Body of pancreas (tissue), 4 donors: ENCODE measurements around the gene AJAP1. TPM values are rescaled to one million over a fixed set of nuclear protein-coding genes. Genes with fewer than 3 reads are reported as not detected.

Experiments used
- ATAC-seq: fragments of 150-250 bp; one replicate; pipeline ENCODE4 v1.9.1; 2016
- DNase-seq, 4 donors: peaks; one replicate each; pipeline ENCODE4 v3.0.0-alpha.2; 2019
- H3K27ac ChIP-seq, 4 donors: fragments of 200-600 bp; sonication (generic); 1 replicate in 3 of 4; 2 replicates in 1 of 4; pipeline versions ENCODE4 v1.5.1 to v1.6.1; 2016 to 2019; ENCODE audit warnings: mild to moderate bottlenecking in 1 of 4, mixed read lengths in 1 of 4, moderate library complexity in 1 of 4
- H3K27me3 ChIP-seq, 2 donors: fragments of 200-600 bp; sonication (generic); one replicate each; pipeline ENCODE4 v1.6.0; 2016; ENCODE audit warnings: mild to moderate bottlenecking in 1 of 2
- H3K36me3 ChIP-seq, 2 donors: fragments of 200-600 bp; sonication (generic); replicated peaks in 1 of 2; 2 replicates each; pipeline ENCODE4 v1.5.1; 2016; ENCODE audit warnings: low read depth in 2 of 2; ENCODE audit not compliant: insufficient read depth in 1 of 2
- H3K4me1 ChIP-seq: fragments of 200-600 bp; sonication (generic); one replicate; pipeline ENCODE4 v1.6.0; 2016
- H3K4me3 ChIP-seq, 2 donors: fragments of 200-600 bp; sonication (generic); 1 replicate in 1 of 2; 2 replicates in 1 of 2; pipeline ENCODE4 v1.5.1; 2016 to 2019
- H3K9me3 ChIP-seq, 3 donors: fragments of 200-600 bp; sonication (generic); 1 replicate in 2 of 3; 2 replicates in 1 of 3; pipeline ENCODE4 v1.5.1; 2016
- POLR2A ChIP-seq, 3 donors: fragments of 450-650 bp; IDR thresholded peaks; one replicate each; pipeline ENCODE4 v1.6.1; 2016; ENCODE audit warnings: antibody characterized with exemption in 3 of 3, mild to moderate bottlenecking in 2 of 3
- WGBS, 2 donors: methylation state at CpG; one replicate each; pipeline ENCODE4 v1.1.5; 2017; 5-methylcytosine and 5-hydroxymethylcytosine counted together
- intact Hi-C: fragments of 100-400 bp; cut with DNase I; formaldehyde crosslinking; loops from one replicate; pipeline ENCODE4 v1.15.1; 2023
- total RNA-seq, 2 donors: library from RNA; depleted of rRNA; stranded (reverse); fragments of >200 nt; gene quantifications; one replicate each; pipeline ENCODE4 v1.1.0, GENCODE V29; 2016
- TF ChIP-seq, protein P1 (sequence below), 7 experiments: fragments of 450-650 bp in 4 of 7; fragments of 200-600 bp in 3 of 7; sonication (generic) in 3 of 7; IDR thresholded peaks; one replicate each; pipeline ENCODE4 v1.5.1; 2016 to 2019; ENCODE audit warnings: antibody characterized with exemption in 7 of 7

AJAP1 gene
- total RNA-seq, 2 donors from 2014 or later: 0.66 to 2.9 TPM

DNA sequence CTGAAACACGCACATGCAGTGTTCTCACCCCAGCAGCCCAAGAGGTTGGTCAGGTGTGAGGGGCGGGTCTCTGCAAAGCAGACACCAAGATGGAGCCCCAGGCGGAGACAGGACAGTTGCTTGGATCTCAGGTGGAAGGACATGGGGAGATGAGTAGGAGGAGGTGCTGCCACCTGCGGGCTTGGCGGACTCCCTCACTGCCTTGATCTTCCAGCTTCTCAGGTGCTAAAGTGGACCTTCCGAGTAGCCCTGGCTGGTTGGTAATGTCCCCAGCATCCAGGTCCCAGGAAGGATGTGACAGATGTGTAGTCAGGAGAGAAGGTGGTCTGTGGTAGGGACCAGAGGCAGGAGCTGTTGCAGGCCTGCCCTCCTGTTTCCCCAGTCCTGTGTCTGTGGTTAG, 114.1 kb downstream of the AJAP1 start:
- Histone ChIP-seq H3K36me3 (no peaks in the 10 kb centered on the region), H3K4me3 (no peak overlapping the region), H3K4me1 (no peaks in the 10 kb centered on the region), H3K9me3 (no peaks in the 10 kb centered on the region), H3K27me3 (no peaks in the 10 kb centered on the region), H3K27ac (no peak overlapping the region)
- ATAC-seq (no peak), DNase-seq (no peak)
- TF ChIP-seq, protein P1, sequence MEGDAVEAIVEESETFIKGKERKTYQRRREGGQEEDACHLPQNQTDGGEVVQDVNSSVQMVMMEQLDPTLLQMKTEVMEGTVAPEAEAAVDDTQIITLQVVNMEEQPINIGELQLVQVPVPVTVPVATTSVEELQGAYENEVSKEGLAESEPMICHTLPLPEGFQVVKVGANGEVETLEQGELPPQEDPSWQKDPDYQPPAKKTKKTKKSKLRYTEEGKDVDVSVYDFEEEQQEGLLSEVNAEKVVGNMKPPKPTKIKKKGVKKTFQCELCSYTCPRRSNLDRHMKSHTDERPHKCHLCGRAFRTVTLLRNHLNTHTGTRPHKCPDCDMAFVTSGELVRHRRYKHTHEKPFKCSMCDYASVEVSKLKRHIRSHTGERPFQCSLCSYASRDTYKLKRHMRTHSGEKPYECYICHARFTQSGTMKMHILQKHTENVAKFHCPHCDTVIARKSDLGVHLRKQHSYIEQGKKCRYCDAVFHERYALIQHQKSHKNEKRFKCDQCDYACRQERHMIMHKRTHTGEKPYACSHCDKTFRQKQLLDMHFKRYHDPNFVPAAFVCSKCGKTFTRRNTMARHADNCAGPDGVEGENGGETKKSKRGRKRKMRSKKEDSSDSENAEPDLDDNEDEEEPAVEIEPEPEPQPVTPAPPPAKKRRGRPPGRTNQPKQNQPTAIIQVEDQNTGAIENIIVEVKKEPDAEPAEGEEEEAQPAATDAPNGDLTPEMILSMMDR (IDR thresholded peaks at IDR 0.05): no peak
- TF ChIP-seq POLR2A (IDR thresholded peaks at IDR 0.05): no peak
- 74 to 78% methylated on average over 6 of the region's 6 CpGs for WGBS, 2 donors
- intact Hi-C loops: no loop called here

DNA sequence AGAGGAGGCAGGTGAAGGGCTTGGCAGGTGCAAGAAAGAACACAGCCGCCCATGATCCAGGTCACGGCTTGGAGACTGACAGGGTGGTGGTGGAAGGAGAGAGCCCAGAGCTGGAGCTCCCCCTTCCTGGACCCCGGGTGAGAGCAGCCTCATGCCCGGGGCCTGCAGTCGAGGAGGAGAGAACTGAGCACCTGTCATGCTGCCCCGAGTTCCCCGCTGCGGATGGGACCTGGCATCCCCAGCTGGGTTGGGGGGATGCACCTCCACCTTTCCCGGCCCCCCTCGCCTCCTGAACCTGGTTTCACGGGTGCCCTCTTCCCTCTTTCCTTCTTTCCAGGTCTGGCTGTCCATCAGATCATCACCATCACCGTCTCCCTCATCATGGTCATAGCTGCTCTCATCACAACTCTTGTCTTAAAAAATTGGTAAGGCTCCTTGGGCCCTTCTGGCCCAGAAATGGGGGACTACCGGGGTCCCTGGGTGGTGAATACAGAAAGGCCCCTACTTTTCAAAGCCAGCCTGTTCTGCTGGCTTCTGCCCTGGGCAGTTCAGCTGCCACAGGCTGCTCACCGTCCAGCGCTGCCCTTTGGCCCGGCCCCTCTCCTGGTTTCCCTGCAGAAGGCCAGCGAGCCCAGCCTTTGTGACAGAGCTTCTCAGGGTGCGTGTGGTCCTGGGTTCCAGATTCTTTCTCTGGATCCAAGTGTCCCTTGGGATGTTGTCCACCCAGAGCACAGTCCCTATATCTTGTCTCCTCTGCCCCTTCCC, 115.3 kb downstream of the AJAP1 start:
- 74 to 78% methylated on average over 12 to 18 of the region's 18 CpGs for WGBS, 2 donors
- no peak for DNase-seq
- no peak overlapping the region for H3K27ac ChIP-seq
- no peak overlapping the region for H3K4me3 ChIP-seq
- no peaks in the 10 kb centered on the region for H3K36me3 ChIP-seq
- no peak for TF ChIP-seq POLR2A (IDR thresholded peaks at IDR 0.05)
- TF ChIP-seq, protein P1 (IDR thresholded peaks at IDR 0.05): no peak
- ATAC-seq: no peak
- no peaks in the 10 kb centered on the region for H3K27me3 ChIP-seq
- H3K4me1 ChIP-seq: no peaks in the 10 kb centered on the region
- no peaks in the 10 kb centered on the region for H3K9me3 ChIP-seq
- intact Hi-C loops: no loop called here

DNA sequence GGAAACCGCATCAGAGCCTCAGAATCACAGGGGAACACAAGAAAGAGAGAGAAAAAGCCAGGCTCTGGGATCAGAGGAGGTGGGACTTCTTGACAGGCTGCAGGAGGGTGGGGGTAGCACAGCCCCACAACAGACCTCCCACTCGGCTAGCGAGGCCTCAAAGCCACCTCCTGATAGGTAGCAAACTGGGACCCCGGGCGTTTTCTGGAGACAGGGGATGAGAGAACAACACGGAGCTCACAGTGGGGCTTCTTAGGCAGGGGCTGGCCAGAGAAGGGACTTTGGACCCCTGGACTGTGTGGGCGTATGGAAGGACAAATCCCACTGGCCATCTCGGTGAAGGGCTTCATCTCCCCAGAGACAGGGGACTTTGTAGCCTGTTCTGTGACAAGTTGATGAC, 116.3 kb downstream of the AJAP1 start:
- TF ChIP-seq, protein P1 (IDR thresholded peaks at IDR 0.05): no peak
- TF ChIP-seq POLR2A (IDR thresholded peaks at IDR 0.05): no peak
- no peaks in the 10 kb centered on the region for H3K27me3 ChIP-seq
- H3K9me3 ChIP-seq: no peaks in the 10 kb centered on the region
- H3K36me3 ChIP-seq: no peaks in the 10 kb centered on the region
- intact Hi-C loops: no loop called here
- WGBS, 2 donors: 44 to 50% methylated on average over 7 to 8 of the region's 8 CpGs
- ATAC-seq (no peak), DNase-seq (no peak)
- no peaks in the 10 kb centered on the region for H3K4me1 ChIP-seq
- no peak overlapping the region for H3K27ac ChIP-seq
- H3K4me3 ChIP-seq: no peak overlapping the region

DNA sequence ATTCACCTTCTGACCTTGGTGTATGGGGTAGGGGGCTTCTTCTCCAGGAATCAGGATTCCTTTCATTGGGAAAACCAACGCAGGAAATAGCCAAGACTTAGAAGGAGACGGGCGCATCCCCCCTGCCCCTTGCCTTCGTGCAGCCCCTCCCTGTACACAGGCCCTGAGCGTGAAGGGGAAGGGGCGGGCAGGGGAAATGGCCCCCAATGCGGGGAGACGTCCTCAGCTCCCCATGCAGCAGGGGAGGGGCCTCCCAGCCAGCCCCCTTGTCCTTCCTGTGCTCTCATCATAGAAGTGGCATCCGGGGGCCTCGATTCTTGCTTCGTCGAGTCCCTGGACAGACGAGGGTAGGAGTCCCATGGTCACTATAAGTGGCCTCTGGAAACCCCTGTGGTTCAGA, 116.9 kb downstream of the AJAP1 start:
- Histone ChIP-seq H3K27me3 (no peaks in the 10 kb centered on the region), H3K4me1 (no peaks in the 10 kb centered on the region), H3K27ac (no peak overlapping the region), H3K36me3 (no peaks in the 10 kb centered on the region), H3K9me3 (no peaks in the 10 kb centered on the region), H3K4me3 (no peak overlapping the region)
- ATAC-seq (no peak), DNase-seq (no peak)
- TF ChIP-seq, protein P1 (IDR thresholded peaks at IDR 0.05): no peak
- no peak for TF ChIP-seq POLR2A (IDR thresholded peaks at IDR 0.05)
- intact Hi-C loops: no loop called here
- WGBS, 2 donors: 60 to 74% methylated on average over 13 of the region's 13 CpGs

DNA sequence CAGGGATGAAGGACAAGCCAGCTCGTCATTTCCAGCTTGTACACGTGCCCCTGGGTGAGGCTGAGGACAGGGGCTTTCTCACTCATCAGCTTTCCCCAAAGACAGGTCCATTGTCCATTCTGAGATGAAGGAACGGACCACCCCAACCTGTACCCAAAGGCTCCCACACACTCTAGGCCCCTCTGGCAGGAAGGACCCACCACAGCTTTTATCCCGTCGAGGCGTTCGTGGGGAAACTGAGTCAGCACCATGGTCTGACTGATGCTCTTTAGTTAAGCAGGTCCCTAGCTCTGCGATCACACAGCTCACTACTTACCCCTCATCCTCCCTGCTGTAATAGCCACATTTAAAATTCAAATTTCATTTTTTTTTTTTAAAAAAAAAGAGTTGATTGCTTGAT, 117.3 kb downstream of the AJAP1 start:
- H3K9me3 ChIP-seq: no peaks in the 10 kb centered on the region
- intact Hi-C loops: no loop called here
- no peak for ATAC-seq
- H3K4me3 ChIP-seq: no peak overlapping the region
- no peak for DNase-seq
- WGBS, 2 donors: 46 to 73% methylated on average over 5 to 8 of the region's 8 CpGs
- H3K27me3 ChIP-seq: no peaks in the 10 kb centered on the region
- TF ChIP-seq, protein P1 (IDR thresholded peaks at IDR 0.05): no peak
- TF ChIP-seq POLR2A (IDR thresholded peaks at IDR 0.05): no peak
- H3K4me1 ChIP-seq: no peaks in the 10 kb centered on the region
- no peaks in the 10 kb centered on the region for H3K36me3 ChIP-seq
- H3K27ac ChIP-seq: no peak overlapping the region
